Hematopoietic multipotent progenitor cell treated with erythropoietin and hydrocortisone succinate and interleukin-3 and kit ligand, for 4 days (in vitro differentiated cells): ENCODE results near the gene ASPHD1.
A peak's percentile ranks its signal among the peaks of the same experiment; 100 is the strongest.
"Not testable (repeated sequence)": the region's sequence is repeated elsewhere in the genome, so short reads cannot be mapped to it uniquely, and the experiment has no call there.

Source experiments
- DNase-seq: peaks from one replicate; pipeline ENCODE4 v3.0.0-alpha.2; 2015

Gene ASPHD1

DNA sequence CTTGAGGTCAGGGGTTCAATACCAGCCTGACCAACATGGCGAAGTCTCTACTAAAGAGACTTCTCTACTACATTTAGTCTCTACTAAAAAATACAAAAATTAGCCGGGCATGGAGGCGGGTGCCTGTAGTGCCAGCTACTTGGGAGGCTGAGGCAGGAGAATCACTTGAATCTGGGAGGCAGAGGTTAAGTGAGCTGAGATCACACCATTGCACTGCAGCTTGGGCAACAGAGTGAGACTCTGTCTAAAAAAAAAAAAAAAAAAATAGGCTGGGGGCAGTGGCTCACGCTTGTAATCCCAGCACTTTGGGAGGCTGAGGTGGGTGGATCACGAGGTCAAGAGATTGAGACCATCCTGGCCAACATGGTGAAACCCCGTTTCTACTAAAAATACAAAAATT lies 9.6 kb downstream of the ASPHD1 start:
- not testable (repeated sequence) for DNase-seq

DNA sequence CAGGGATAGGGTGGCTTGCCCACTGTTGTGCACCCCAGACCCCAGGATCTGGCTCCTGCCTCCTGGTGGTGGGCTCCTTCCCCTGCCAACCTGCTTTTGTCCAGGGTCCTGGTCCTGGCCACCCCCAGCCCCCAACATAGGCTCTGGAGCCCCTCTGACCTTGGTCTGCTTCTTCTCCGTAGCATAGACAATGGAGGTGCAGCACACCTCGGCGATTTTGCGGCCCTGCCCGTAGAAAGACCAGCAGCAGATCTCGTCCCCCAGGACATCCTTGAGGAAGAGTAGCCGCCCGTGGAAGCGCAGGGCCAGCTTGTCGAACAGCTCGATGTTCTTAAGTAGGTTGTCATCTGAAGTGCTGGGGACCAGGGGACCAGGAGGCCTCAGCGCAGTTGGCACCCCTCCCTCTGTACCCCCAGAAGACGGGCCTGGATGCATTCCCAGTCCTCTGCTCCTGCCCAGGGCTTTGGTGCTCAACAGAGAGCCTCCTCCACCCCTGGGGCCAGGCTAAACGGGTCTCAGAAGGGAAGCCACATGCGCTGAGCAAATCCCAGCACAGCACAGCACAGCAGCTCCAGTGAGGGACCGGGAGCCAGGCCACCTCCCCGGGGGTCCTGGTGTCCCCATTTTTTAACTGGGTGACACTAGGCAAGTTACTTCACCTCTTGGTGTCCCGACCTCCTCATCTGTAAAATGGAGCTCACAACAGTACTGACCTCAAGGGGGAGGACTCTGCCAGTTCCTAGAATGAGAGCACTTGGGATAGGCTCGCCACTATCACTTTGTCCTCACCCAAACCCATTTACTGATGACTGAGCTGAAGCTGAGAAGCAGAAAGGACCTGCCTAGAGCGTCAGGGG lies 10.8 kb downstream of the ASPHD1 start:
- peak; percentile 26 for DNase-seq

DNA sequence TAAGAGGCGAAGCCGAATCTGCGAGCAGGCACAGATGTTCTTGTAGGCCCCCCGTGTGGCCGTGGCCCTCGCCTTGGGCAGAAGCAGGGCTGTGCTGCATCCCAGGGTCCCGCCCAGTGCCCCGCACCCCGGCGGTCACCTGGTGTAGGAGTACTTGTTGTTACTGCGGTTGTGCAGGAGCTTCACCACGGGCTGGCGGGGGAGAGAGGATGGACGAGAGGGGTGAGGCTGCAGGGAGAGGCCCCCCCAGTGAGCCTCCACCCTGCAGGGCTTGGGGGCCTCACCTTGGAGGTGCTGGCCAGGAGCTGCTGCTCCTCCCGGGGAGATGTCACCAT lies 11.4 kb downstream of the ASPHD1 start:
- DNase-seq = no peak

DNA sequence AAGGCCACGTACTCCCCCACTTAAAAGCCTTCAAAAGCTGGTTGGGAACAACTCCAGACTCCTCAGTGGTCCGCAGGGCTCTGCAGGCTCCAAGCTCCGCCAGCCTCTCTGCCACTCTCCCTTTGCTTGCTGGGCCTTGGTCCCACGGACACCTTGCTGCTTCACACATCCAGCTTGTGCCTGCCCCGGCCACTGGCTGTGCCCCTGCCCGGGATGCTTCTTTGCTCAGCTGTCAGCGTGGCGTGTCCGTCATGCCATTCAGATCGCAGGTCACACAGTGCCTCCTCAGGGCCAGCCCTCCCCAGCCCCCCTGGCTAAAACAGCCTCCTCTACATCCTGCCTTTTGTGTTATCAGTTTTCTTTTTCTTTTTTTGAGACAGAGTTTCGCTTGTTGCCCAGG lies 11.8 kb downstream of the ASPHD1 start:
- no peak for DNase-seq

DNA sequence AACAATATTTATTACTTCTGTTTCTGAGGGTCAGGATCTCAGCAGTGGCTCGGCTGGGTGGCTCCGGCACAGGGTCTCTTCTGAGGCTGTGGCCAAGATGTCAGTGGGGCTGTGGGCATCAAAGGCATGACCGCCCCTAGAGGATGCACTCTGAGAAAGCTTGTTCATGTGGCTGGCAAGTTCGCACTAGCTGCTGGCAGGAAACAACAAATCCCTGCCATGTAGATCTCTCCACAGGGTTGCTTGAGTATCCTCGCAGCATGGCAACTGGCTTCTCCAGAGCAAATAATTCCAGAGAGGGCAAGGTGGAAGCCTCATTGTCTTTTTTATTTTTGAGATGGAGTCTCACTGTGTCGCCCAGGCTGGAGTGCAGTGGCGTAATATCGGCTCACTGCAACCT lies 13.2 kb downstream of the ASPHD1 start:
- no peak for DNase-seq

DNA sequence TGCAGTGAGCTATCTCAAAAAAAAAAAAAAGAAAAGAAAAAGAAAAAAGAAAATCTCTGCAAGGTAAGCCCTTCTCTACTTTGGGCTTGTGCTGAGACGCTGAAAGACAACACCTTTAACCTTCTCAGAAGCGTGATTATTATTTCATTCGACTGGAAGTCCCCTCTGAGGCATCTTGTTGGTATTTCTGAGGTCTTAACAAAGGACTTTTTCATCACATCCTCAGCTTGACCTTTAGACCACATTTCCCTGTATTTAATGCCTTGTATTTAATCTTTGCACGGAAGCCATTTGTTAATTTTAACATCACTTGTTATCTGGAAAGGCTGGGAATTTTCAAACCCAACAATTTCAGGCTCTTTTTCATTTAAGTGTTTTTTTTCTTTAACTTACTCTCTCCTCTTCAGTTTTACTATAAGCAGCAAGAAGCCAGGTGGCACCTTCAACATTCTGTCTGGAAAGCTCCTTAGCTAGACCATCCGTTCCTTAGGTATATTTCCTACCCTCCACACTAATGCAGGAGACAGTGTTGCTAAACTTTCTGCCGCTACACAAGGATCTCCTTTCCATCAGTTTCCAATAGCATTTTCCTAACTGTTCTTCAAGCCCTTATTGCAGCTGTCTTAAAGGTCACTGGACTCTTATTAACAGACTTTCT lies 15.4 kb downstream of the ASPHD1 start:
- no peak for DNase-seq

DNA sequence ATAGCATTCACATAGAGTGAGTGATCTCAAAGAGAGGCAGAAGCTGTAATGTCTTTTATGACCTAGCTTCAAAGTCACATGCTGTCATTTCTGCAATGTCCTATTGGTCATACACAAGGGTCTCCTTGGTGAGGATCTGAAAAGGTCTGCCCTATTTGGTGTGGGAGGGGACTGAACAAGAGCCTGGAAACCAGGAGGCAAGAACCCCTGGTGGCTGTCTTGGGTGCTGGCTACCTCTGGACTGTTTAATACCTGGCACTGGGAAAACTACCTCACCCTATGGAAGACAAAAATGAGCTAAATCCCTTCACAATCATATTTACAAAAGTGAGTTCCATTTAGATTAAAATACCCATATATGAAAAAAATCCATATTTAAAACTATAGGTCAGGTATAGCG lies 16.7 kb downstream of the ASPHD1 start:
- DNase-seq = no peak

DNA sequence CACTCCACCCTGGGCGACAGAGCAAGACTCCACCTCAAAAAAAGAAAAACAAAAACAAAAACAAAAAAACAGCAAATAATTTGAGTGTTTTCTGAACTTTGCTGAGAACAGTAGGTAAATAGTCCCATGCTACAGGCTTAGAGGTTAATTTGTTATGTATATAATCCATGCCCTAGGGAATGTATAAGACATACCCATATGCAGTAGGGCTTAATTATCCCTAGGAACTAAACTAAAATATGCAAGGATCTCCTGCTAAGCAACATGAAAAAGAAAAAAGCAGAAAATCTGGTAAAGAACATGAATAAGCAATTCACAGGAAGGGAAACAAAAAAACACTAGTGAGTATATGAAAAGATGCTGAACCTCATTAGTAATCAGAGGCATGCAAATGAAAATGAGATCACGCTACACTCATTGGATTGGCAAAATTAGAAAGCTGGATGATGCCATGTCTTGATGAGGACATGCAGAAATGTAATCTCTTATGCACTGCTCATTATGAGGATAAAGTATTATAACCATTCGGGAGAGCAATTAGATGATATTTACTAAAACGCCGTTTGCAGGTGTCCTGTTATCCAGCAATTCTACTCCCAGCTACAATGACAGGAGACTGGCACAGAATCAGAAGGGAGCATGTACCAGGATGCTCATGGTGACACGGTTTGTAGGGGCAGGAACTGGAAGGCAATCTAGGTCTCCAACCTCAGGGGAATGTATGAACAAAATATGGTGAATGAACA lies 20.2 kb downstream of the ASPHD1 start:
- DNase-seq = no peak

DNA sequence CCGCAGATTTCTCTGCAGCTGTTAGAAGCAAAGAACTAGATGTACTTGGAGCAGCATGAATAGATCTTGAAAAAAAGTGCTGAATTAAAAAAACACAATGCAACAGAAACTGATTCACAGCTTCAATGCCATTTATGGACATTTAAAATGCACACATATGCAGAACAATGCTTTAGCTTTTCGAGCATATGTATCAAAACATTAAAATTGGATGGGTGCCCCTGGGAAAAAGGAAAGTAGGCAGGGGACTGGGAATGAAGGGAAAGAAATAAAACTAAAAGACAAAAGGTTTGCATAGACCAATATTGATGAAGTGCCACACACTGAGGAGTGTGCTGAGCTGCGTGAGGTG lies 20.7 kb downstream of the ASPHD1 start:
- no peak for DNase-seq

DNA sequence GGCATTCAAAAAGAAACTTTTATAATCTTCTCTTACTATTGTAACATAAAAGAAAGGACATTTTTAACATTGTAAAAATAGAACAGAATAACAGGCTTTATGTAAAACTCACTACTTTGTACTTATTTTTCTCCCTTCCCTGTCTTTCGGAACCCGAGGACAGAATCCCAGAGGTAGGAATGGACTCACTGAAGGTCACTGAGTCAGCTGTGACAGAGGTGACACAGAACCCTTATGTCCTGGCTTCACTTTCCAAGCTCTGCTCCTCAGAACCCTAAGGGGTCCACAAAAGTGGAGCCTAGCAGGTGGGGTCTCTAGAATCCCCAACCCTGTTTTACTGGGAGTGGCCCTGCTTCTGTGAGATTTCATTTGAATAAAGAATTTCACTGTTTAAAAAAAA lies 22.0 kb downstream of the ASPHD1 start:
- no peak for DNase-seq

DNA sequence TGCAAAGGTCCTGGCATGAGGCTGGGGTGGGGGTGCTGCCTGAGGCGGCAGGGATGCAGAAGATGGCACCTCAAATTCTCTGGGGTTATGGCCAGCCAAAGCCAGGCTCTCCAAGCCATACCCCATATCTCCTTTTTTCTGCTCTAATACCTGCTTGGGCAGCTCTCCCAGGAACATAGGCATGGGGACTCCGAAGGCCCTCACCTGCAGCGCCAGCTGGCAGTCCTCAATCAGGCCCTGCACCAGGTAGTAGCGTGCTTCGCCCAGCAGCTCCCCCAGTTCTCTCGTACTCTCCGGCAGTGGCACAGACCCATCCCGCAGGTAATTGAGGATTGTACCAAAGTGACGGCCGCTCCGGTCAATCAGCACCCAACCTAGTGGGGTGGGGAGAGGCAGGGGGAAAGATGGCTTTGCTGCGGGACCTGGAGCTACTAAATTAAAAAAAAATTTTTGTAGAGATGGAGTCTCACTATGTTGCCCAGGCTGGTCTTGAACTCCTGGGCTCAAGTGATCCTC lies 22.8 kb downstream of the ASPHD1 start:
- no peak for DNase-seq

DNA sequence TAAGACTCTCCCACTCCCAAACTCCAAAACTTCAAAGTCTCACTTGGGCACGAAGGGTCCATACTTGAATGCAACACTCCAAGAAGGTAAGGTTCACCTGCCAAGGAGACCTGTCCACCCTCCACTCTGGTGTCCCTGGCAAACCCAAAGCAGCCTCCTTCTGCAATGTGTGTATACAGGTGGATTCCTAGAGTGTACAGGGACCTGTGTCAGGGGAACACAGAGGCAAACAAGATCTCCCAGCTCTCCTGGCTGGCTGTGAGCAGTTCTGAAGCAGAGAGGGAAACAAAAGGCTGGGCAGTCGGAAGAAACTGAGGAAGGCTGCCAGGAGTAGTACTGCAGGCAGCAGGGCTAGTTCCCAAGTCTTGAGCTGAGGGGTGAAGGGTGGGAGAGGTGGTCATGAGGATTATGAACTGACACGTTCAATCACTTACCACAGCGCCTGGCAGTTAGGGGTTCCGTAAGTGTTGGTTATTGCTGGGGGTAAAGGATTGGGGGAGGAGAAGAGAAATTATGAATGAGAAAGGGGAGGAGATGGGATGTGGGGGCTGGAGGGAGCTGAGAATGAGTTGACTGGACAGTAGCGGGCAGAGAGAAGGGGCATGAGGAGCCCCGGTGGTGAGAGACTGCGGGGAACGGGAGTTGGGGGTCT lies 24.9 kb downstream of the ASPHD1 start:
- DNase-seq = peak; percentile 56

DNA sequence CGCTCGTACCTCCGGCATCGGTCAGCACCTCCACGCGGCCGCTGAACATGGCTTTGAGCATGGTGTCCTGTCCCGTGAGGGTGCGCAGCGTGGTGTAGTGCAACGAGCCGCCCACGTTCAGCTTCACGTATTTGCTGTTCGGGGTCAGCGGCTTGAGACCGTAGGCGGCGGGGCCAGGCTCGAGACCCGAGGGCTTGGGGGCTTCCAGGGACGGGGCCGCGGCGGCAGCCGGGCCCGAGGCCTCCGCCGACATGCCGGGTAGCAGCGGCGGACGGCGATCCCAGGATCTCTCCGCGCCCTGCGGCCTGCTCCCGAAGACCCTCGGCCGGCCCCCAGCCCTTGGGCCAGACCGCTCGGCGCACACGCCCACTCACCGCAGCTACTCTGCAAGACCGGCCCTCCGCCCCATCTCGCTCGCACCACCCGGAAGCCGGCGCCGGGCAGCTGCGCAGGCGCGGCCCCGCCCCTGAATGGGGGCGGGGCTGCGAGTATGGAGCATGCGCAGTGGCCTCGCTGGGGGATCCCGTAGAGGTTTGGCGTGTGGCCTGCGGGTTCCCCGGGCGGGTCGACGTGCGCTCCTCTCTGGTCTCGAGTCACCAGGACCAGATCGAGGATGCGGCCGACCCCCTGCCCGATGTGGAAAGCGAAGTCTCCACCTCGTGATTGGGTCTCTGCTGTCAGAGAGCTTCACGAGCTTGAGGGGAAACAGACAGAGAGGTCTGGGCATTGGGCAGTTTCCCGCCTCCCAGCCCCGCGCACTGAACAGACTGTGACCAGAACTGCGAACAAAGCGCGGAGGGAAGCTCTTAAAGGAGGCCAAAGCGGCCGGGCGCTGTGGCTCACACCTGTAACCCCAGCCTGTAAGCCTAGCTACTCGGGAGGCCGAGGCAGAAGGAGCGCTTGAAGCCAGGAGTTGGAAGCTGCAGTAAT lies 25.8 kb downstream of the ASPHD1 start, which contains the start of gene KCTD13:
Gene KCTD13 (minus strand): TSS at position 446 of the 930 bp plus-strand sequence. CDS start 193 bp downstream, at position 253.
- DNase-seq = peak; percentile 93

DNA sequence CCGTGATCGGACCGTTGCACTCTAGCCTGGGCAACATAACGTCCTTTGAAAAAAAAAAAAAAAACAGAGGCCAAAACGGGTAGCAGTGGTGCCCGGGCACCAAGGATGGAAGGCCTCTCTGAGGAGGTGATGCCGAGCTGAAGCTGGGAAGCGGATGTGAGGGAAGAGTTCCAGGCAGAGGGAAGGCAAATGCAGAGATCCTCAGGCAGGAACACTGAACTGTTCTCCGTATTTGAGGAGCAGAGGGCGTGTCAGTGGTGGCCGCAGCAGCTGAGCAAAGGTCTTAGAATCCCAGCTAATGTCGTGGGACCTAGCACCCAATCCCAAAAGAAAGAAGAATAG lies 26.4 kb downstream of the ASPHD1 start:
- DNase-seq = no peak

DNA sequence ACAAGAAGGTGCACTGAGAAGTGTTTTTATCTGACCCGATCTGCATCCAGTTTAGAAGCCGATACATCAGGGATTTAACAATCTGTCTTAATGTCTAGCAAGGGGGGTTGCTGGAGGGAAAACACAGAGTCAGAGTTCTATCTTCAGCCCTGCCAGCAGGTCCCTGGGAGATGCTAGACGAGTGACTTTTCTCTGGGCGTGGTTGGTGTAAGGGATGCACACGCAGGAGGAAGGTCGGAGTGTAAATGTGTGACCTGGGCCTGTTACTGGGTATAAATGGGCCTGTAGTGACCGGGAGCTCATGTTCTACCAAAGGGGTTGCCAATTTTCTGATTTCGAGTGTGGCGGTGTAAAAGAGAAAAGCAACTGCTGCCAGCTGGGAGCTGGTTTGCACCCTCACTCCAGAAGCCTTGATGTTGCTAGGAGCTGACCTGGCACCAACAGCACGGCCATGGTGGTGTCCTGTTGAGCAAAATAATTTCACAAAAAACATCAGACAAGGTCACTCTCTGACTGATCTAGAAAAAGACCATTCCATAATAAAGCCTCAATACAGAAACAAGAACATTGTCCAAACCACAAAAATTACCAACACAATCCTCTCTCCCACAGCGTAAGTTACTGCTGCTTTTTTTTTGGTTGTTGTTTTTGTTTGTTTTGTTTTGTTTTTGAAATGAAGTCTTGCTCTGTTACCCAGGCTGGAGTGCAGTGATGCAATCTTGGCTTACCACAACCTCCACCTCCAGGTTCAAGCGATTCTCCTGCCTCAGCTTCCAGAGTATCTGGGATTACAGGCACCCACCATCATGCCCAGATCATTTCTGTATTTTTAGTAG lies 27.0 kb downstream of the ASPHD1 start:
- DNase-seq = no peak

DNA sequence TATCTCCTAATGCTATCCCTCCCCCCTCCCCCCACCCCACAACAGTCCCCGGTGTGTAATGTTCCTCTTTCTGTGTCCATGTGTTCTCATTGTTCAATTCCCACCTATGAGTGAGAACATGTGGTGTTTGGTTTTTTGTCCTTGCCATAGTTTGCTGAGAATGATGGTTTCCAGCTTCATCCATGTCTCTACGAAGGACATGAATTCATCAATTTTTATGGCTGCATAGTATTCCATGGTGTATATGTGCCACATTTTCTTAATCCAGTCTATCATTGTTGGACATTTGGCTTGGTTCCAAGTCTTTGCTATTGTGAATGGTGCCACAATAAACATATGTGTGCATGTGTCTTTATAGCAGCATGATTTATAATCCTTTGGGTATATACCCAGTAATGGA lies 31.5 kb downstream of the ASPHD1 start:
- DNase-seq = not testable (repeated sequence)

DNA sequence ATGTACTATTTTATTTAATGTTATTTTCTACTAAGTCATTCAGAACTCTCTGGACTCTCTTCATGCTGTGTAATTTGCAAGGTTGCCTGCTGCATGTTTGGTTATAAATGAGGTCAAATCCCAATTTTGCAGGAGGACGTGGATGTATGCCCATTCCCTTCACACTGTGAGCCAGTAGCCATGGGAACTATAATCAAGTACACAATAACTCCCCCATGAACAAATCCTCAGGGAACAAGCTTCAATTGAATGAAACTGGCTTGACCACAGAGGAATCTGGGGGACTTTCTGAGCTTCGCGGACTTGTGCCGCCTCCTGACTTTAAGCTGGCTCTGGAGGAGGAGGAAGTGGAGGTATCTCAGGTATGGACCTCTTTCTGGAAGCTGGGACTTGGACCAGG lies 40.4 kb downstream of the ASPHD1 start:
- no peak for DNase-seq

DNA sequence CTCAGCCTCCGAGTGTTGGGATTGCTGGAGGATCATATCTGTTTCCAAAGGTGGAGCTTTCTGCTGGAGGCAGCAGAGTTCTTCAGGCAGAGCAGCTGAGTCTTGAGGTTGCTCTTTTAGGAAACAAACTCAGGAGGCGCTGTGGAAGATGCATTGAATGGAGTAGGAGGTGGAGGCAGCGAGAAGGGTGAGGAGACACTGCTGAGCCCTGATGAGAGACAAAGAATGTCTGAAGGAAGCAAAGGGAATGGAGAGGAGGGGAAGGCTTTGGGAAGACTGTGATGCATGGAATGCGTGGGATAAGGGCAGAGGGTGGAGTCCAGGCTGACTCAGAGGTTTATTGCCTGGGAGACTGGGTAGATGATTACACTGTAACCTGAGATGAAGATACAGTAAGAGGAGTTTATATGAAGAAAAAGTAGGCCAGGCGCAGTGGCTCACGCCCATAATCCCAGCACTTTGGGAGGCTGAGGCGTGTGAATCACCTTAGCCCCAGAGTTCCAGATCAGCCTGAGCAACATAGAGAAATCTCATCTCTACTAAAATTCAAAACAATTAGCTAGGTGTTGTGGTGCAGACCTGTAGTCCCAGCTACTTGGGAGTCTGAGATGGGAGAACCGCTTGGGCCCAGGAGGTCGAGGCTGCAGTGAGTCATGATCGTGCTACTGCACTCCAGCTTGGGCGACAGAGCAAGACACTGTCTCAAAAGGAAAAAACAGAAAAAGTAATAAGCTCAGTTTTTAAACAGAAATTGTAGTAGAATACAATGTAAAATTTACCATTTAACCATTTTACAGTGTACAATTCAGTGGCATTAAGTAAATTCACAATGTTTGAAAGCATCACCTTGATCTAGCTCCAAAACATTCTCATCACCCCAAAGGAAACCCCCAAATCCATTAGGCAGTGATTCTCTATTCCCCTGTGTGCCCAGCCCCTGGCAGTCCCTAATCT lies 43.8 kb downstream of the ASPHD1 start:
- no peak for DNase-seq

DNA sequence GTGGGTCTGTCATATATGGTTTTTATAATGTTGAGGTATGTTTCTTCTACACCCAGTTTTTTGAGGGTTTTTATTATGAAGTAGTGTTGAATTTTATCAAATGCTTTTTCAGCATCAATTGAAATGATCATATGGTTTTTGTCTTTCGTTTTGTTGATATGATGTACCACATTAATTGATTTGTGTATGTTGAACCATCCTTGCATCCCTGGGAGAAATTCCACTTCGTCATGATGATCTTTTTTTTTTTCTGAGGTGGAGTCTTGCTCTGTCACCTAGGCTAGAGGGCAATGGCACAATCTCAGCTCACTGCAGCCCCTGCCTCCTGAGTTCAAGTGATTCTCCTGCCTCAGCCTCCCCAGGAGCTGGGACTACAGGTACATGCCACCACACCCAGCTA lies 47.6 kb downstream of the ASPHD1 start:
- no peak for DNase-seq
